ENCODE measurements around the gene FAF1.

Gene FAF1

DNA sequence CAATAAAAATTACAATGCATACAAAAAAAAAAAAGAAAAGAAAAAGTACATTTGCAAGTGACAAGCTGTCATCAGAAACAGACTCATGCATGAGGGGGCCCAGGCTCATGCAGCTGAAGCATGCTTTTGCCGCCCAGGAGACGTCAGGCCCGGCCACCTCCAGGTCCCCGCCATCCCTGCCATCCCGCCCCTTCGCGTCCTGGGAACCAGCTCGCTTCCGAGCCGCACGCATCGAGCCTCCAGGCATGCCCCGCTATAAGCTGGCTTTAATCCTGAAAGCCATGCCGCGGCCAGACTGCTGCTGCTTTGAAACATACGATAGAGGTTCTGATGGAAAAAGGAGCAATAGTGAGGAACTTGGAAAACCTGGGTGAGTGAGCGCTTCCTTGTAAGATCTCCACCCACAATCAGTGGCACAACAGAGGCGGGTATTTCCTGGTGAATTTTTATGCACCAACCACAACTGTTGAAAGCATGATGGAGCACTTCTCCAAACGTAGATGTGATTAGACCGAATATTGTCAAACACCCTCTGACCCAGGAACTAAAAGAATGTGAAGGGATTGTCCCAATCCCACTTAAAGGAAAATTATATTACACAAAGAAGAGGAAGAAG is 113.7 kb downstream of the FAF1 start:
- Histone ChIP-seq H3F3A (ENCODE audit: insufficient read depth) (0 out of 2 replicates have a peak, but pooled peaks cover 3% of the 10 kb centered on the region), H3K9ac (ENCODE audit: low read length) (no peak overlapping the region), H3K79me2 (ENCODE audit: insufficient read depth, low read length) (peaks cover 74% of the 10 kb centered on the region), H3K4me3 (ENCODE audit: insufficient read depth, low read length, poor library complexity, severe bottlenecking) (no peak overlapping the region), H2AFZ (ENCODE audit: low read depth, low read length, severe bottlenecking) (no peak overlapping the region), H3K4me2 (ENCODE audit: low read depth, low read length, poor library complexity, severe bottlenecking) (no peak overlapping the region), H3K9me2 (replicated peaks; ENCODE audit: insufficient read depth, low read length) (no peaks in the 10 kb centered on the region), H3K27me3 (ENCODE audit: low read length) (no peaks in the 10 kb centered on the region), H3K27ac (ENCODE audit: low read depth, low read length) (no peak overlapping the region), H3K36me3 (ENCODE audit: low read length) (peaks cover 10% of the 10 kb centered on the region; the same call in 1 of the 2 replicates), H4K20me1 (ENCODE audit: low read depth, low read length) (no peaks in the 10 kb centered on the region; the same call in 1 of the 2 replicates), H3K9me3 (ENCODE audit: insufficient read depth, low read length) (no peaks in the 10 kb centered on the region)
- TF ChIP-seq, protein P1, sequence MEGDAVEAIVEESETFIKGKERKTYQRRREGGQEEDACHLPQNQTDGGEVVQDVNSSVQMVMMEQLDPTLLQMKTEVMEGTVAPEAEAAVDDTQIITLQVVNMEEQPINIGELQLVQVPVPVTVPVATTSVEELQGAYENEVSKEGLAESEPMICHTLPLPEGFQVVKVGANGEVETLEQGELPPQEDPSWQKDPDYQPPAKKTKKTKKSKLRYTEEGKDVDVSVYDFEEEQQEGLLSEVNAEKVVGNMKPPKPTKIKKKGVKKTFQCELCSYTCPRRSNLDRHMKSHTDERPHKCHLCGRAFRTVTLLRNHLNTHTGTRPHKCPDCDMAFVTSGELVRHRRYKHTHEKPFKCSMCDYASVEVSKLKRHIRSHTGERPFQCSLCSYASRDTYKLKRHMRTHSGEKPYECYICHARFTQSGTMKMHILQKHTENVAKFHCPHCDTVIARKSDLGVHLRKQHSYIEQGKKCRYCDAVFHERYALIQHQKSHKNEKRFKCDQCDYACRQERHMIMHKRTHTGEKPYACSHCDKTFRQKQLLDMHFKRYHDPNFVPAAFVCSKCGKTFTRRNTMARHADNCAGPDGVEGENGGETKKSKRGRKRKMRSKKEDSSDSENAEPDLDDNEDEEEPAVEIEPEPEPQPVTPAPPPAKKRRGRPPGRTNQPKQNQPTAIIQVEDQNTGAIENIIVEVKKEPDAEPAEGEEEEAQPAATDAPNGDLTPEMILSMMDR (IDR thresholded peaks at IDR 0.05; ENCODE audit: insufficient read depth, low read length, poor library complexity, severe bottlenecking) = no peak
- TF ChIP-seq EZH2phosphoT487 (conservative IDR thresholded peaks at IDR 0.05; ENCODE audit: low read length) = no peak

DNA sequence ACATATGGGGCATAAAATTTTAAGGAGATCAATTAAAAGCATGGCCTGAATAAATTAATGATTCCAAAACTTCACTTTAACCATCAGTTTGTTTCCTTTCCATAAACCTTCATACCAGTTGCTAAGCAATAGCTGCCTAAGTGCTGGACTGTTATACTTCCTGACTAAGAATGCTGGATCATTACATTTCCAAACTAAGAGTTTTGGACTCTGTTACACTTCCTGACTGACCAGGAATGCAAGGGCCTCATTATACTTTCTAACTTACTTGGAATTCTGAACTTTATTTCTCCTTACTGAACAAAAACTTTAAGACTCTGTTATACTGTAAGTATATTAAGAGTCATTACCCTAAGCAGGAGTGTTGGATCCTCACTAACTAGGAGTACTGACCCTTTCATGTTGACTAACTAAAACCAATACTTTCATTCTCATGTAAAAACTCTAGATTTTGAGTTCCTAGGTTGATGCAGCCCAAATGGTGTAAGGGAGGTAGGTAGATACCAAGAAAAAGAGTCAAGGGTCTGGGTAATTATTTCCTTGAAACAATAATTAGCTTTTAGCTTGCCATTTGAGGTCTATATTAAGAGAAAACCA is 118.2 kb downstream of the FAF1 start:
- H3K4me3 ChIP-seq (ENCODE audit: insufficient read depth, low read length, poor library complexity, severe bottlenecking) = no peak overlapping the region
- no peaks in the 10 kb centered on the region for H3K9me3 ChIP-seq (ENCODE audit: insufficient read depth, low read length)
- H3K27me3 ChIP-seq (ENCODE audit: low read length) = no peaks in the 10 kb centered on the region
- peaks cover 67% of the 10 kb centered on the region for H3K79me2 ChIP-seq (ENCODE audit: insufficient read depth, low read length)
- 0 out of 2 replicates have a peak, but pooled peaks cover 8% of the 10 kb centered on the region for H3F3A ChIP-seq (ENCODE audit: insufficient read depth)
- H3K36me3 ChIP-seq (ENCODE audit: low read length) = no peaks in the 10 kb centered on the region; the same call in 1 of the 2 replicates
- H4K20me1 ChIP-seq (ENCODE audit: low read depth, low read length) = peaks cover 4% of the 10 kb centered on the region; the same call in 1 of the 2 replicates
- H3K9me2 ChIP-seq (replicated peaks; ENCODE audit: insufficient read depth, low read length) = no peaks in the 10 kb centered on the region
- no peak overlapping the region for H2AFZ ChIP-seq (ENCODE audit: low read depth, low read length, severe bottlenecking)
- no peak overlapping the region for H3K9ac ChIP-seq (ENCODE audit: low read length)
- no peak overlapping the region for H3K27ac ChIP-seq (ENCODE audit: low read depth, low read length)
- no peak overlapping the region for H3K4me2 ChIP-seq (ENCODE audit: low read depth, low read length, poor library complexity, severe bottlenecking)
- no peak for TF ChIP-seq EZH2phosphoT487 (conservative IDR thresholded peaks at IDR 0.05; ENCODE audit: low read length)
- TF ChIP-seq, protein P1 (IDR thresholded peaks at IDR 0.05; ENCODE audit: insufficient read depth, low read length, poor library complexity, severe bottlenecking) = no peak

DNA sequence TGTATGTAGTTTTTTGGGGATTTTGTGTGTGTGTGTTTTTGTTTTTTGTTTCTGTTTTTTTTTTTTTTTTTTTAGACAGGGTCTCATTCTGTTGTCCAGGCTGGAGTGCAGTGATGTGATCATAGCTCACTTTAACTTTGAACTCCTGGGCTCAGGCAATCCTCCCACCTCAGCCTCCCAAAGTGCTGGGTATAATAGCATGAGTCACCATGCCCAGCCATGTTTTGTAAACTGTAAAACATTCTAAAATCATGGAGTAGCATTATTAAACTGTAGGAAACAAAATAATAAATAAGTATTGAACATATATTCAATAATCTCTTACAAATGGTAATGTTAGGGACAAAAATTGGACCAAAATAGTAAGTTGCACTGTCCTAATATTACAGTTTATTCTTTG is 124.0 kb downstream of the FAF1 start:
- Histone ChIP-seq H3K36me3 (ENCODE audit: low read length) (no peaks in the 10 kb centered on the region; the same call in 1 of the 2 replicates), H2AFZ (ENCODE audit: low read depth, low read length, severe bottlenecking) (no peak overlapping the region), H3K9me3 (ENCODE audit: insufficient read depth, low read length) (no peaks in the 10 kb centered on the region), H3K9me2 (replicated peaks; ENCODE audit: insufficient read depth, low read length) (no peaks in the 10 kb centered on the region), H3F3A (ENCODE audit: insufficient read depth) (0 out of 2 replicates have a peak, but pooled peaks cover 8% of the 10 kb centered on the region), H3K4me3 (ENCODE audit: insufficient read depth, low read length, poor library complexity, severe bottlenecking) (no peak overlapping the region), H3K27me3 (ENCODE audit: low read length) (no peaks in the 10 kb centered on the region), H4K20me1 (ENCODE audit: low read depth, low read length) (0 out of 2 replicates have a peak, but pooled peaks cover 10% of the 10 kb centered on the region), H3K9ac (ENCODE audit: low read length) (no peak overlapping the region), H3K4me2 (ENCODE audit: low read depth, low read length, poor library complexity, severe bottlenecking) (no peak overlapping the region), H3K79me2 (ENCODE audit: insufficient read depth, low read length) (peaks cover 75% of the 10 kb centered on the region), H3K27ac (ENCODE audit: low read depth, low read length) (no peak overlapping the region)
- TF ChIP-seq, protein P1 (IDR thresholded peaks at IDR 0.05; ENCODE audit: insufficient read depth, low read length, poor library complexity, severe bottlenecking) = no peak
- TF ChIP-seq EZH2phosphoT487 (conservative IDR thresholded peaks at IDR 0.05; ENCODE audit: low read length) = no peak
